Effector memory CD8-positive, alpha-beta T cell (primary cell): ENCODE data around the gene RHO.

ENCODE experiments used
- ATAC-seq: fragments of 150-1000 bp; cut with Tn5 transposase; replicated peaks from 2 replicates; pipeline ENCODE4 v1.10.0; 2021; ENCODE audit warnings: mild to moderate bottlenecking, moderate library complexity
- DNase-seq, 3 experiments: peaks; one replicate each; pipeline ENCODE4 v3.0.0; 2021
- H3K27ac Mint-ChIP-seq, 2 donors: one replicate each; pipeline ENCODE4 v1.8.0; 2022; ENCODE audit warnings: mild to moderate bottlenecking in 2 of 2, mixed read lengths in 2 of 2, moderate library complexity in 2 of 2
- H3K27me3 Mint-ChIP-seq, 2 donors: one replicate each; pipeline ENCODE4 v1.8.0; 2022; ENCODE audit warnings: mixed read lengths in 2 of 2
- H3K36me3 Mint-ChIP-seq: one replicate; pipeline ENCODE4 v1.8.0; 2022; ENCODE audit warnings: mild to moderate bottlenecking, moderate library complexity, mixed read lengths; ENCODE audit not compliant: insufficient read depth
- H3K4me1 Mint-ChIP-seq, 2 donors: one replicate each; pipeline ENCODE4 v1.8.0; 2022; ENCODE audit warnings: low read depth in 2 of 2, mixed read lengths in 2 of 2
- H3K4me3 Mint-ChIP-seq, 2 donors: one replicate each; pipeline ENCODE4 v1.8.0; 2022; ENCODE audit warnings: mild to moderate bottlenecking in 2 of 2, mixed read lengths in 2 of 2, moderate library complexity in 2 of 2
- H3K9me3 Mint-ChIP-seq, 2 donors: one replicate each; pipeline ENCODE4 v1.8.0; 2022; ENCODE audit warnings: mixed read lengths in 2 of 2

The RHO gene

GRCh38 chr3:129558081-129558771, 29.8 kb downstream of the RHO start:
- peaks cover 26 to 32% of the 10 kb centered on the region in 2 donors for H3K4me1 Mint-ChIP-seq
- peaks cover 12% of the 10 kb centered on the region for H3K36me3 Mint-ChIP-seq
- no peaks in the 10 kb centered on the region for H3K27me3 Mint-ChIP-seq
- no peaks in the 10 kb centered on the region for H3K9me3 Mint-ChIP-seq
- DNase-seq (peak in 1 of 3 experiments; percentile 33), ATAC-seq (peak; percentile 87)
- peak overlapping the region; percentile 92 to 98 for H3K27ac Mint-ChIP-seq
- H3K4me3 Mint-ChIP-seq = peak overlapping the region; percentile 68 to 76

- peak; percentile 34 for ATAC-seq
- peak overlapping the region; percentile 92 to 98 for H3K27ac Mint-ChIP-seq
- no peaks in the 10 kb centered on the region for H3K9me3 Mint-ChIP-seq
Measured at GRCh38 chr3:129558772-129559564, 30.5 kb downstream of the RHO start.

DNA sequence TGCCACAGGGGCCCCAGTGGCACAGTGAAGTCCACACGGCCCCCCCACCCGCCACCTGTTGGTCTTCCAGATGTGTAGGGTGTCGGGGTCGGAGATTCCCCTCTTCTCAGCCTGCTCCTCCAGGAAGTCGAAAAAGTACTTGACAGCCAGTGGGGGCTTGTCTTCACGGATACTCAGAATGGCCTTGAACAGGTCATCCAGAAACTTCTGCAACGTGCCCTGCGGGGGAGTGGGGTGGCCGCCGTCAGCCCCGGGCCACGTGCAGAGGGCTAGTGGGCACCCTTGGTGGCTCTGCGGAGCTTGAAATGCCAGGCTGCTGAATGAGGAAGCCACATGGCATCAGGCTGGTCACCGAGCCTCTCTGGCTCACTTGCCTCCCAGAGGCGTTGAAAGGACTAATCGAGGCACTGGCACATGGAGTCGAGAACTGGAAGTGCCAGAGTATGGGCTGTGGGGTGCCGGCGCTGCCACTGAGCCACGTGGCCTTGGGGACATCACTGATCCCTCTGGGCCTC, 31.2 kb downstream of the RHO start:
- Mint-ChIP-seq H3K4me1 (peaks cover 18 to 26% of the 10 kb centered on the region in 2 donors), H3K27me3 (no peaks in the 10 kb centered on the region), H3K36me3 (peaks cover 17% of the 10 kb centered on the region), H3K27ac (peak overlapping the region in 1 of 2 donors; percentile 98), H3K9me3 (no peaks in the 10 kb centered on the region), H3K4me3 (no peak overlapping the region)
- DNase-seq (no peak), ATAC-seq (no peak)

More at GRCh38 chr3:129558772-129559564, 30.5 kb downstream of the RHO start:
- H3K36me3 Mint-ChIP-seq = peaks cover 17% of the 10 kb centered on the region
- H3K4me1 Mint-ChIP-seq = peaks cover 24 to 30% of the 10 kb centered on the region in 2 donors
- no peaks in the 10 kb centered on the region for H3K27me3 Mint-ChIP-seq
- peak overlapping the region; percentile 68 to 76 for H3K4me3 Mint-ChIP-seq
- no peak for DNase-seq

- Mint-ChIP-seq H3K9me3 (no peaks in the 10 kb centered on the region), H3K4me3 (no peak overlapping the region), H3K4me1 (peaks cover 18 to 24% of the 10 kb centered on the region in 2 donors), H3K27me3 (no peaks in the 10 kb centered on the region), H3K27ac (peak overlapping the region; percentile 83 to 98), H3K36me3 (peaks cover 17% of the 10 kb centered on the region)
- ATAC-seq = no peak
- DNase-seq = no peak
Measured at GRCh38 chr3:129560269-129560787, 31.9 kb downstream of the RHO start.

GRCh38 chr3:129560911-129561594, 32.6 kb downstream of the RHO start:
- Mint-ChIP-seq H3K27me3 (no peaks in the 10 kb centered on the region), H3K4me1 (peaks cover 21 to 24% of the 10 kb centered on the region in 2 donors), H3K4me3 (no peak overlapping the region), H3K9me3 (no peaks in the 10 kb centered on the region), H3K36me3 (peaks cover 20% of the 10 kb centered on the region), H3K27ac (peak overlapping the region in 1 of 2 donors; percentile 83)
- DNase-seq (no peak), ATAC-seq (no peak)

- DNase-seq (no peak), ATAC-seq (no peak)
- Mint-ChIP-seq H3K27ac (no peak overlapping the region), H3K36me3 (peaks cover 24% of the 10 kb centered on the region), H3K4me3 (no peak overlapping the region), H3K27me3 (no peaks in the 10 kb centered on the region), H3K9me3 (no peaks in the 10 kb centered on the region), H3K4me1 (peaks cover 28 to 31% of the 10 kb centered on the region in 2 donors)
Measured at GRCh38 chr3:129561619-129562248, 33.3 kb downstream of the RHO start.

DNA sequence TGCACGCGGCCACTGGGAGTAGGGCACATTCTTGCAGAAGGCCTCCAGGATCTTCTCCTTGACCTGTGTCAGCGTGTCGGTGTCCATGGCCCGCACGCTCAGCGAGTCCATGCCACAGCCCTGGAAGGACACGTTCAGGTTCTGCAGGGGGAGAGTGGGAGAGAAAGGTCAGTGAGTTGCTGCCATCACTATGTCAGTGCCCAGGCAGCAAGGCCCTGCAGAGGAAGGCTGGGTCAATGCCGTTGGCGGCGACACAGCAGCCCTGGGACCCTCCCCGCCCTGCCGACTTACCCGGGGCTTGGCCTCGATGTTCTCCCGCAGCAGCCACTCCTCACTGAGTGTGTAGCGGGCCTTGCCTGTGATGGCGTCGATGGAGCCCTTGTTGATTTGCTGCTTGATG, 34.4 kb downstream of the RHO start:
- Mint-ChIP-seq H3K4me1 (peaks cover 32 to 33% of the 10 kb centered on the region in 2 donors), H3K4me3 (no peak overlapping the region), H3K27ac (peak overlapping the region; percentile 38 to 90), H3K27me3 (no peaks in the 10 kb centered on the region), H3K9me3 (no peaks in the 10 kb centered on the region), H3K36me3 (peaks cover 21% of the 10 kb centered on the region)
- ATAC-seq (no peak), DNase-seq (no peak)

DNA sequence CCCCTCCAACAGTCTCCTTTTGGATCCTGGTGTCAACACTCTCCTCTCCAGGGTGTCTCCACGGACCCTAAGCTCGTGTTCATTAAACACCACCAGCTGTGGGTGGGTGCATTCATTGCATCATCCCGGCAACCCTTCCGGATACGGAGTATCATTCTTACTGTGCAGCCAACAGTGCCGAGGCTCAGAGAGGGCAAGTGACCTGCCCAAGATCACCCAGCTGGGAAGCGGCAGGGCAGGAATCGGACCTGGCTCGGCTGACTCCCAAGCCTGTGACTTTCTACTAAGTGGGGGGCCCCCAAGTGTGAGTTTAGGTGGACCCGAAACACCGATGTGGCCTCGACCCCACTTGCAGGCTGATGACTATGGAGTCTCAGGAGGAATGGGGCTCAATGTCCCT, 34.9 kb downstream of the RHO start:
- DNase-seq (no peak), ATAC-seq (no peak)
- Mint-ChIP-seq H3K36me3 (peaks cover 22% of the 10 kb centered on the region), H3K27ac (peak overlapping the region; percentile 38 to 90), H3K9me3 (no peaks in the 10 kb centered on the region), H3K4me1 (peaks cover 29 to 32% of the 10 kb centered on the region in 2 donors), H3K4me3 (no peak overlapping the region), H3K27me3 (no peaks in the 10 kb centered on the region)

DNA sequence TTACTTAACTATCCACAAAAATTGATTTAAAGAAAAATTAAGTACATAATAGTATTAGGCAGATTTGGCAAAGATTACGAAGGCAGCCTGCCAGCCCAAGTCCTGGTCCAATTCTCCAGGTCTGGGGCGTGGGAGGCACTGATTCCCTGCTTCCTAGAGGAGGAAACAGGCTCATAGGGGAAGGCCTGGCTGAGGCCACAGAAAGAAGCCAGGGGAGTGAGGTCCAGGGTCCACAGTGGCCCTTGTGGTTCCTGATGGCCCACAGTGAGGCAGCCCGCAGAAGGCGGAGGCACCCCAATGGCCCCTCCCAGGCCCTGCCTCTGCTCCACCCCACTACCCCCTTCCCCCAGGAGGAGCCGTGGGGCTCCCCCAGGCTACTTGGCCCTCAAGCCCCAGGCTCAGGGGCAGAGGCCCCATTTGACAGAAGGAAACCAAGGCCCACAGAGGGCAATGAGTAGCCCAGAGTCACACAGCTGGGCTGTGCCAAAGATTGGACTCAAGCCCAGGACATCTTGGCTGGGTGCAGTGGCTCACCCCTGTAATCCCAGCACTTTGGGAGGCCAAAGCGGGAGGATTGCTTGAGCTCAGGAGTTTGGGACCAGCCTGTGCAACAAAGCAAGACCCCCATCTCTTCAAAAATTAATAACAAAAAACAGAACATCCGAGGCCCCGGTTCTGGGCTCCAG, 35.6 kb downstream of the RHO start:
- Mint-ChIP-seq H3K27me3 (no peaks in the 10 kb centered on the region), H3K4me1 (peaks cover 31 to 35% of the 10 kb centered on the region in 2 donors), H3K36me3 (peaks cover 24% of the 10 kb centered on the region), H3K4me3 (no peak overlapping the region), H3K27ac (peak overlapping the region in 1 of 2 donors; percentile 90), H3K9me3 (no peaks in the 10 kb centered on the region)
- ATAC-seq (no peak), DNase-seq (no peak)

- ATAC-seq (no peak), DNase-seq (no peak)
- peaks cover 40 to 46% of the 10 kb centered on the region in 2 donors for H3K4me1 Mint-ChIP-seq
- peak overlapping the region; percentile 35 to 90 for H3K27ac Mint-ChIP-seq
- no peaks in the 10 kb centered on the region for H3K27me3 Mint-ChIP-seq
- no peak overlapping the region for H3K4me3 Mint-ChIP-seq
- H3K36me3 Mint-ChIP-seq = peaks cover 29% of the 10 kb centered on the region
- H3K9me3 Mint-ChIP-seq = no peaks in the 10 kb centered on the region
Measured at GRCh38 chr3:129564981-129565644, 36.7 kb downstream of the RHO start.

DNA sequence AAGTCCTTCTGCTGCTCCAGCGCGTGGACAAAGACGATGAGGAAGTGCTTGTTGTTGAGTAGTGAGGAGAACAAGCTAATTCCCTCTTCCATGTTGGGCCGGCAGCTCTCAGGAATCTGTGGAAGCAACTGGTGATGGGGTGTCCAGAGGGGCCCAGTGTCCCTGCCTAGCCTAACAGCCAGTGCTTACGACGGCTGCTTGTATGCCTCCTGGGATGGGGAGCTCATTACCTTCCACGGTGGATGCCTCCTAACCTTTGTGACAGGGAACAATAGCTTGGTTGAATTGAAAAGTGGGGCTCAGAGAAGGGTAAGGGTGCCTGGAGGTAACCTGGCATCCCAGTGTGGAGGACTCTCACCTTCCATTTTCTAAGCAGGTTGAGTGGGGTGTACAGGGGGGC, 37.5 kb downstream of the RHO start:
- no peak for ATAC-seq
- Mint-ChIP-seq H3K9me3 (no peaks in the 10 kb centered on the region), H3K27me3 (no peaks in the 10 kb centered on the region), H3K36me3 (peaks cover 36% of the 10 kb centered on the region), H3K27ac (peak overlapping the region; percentile 79 to 90), H3K4me1 (peaks cover 36 to 42% of the 10 kb centered on the region in 2 donors), H3K4me3 (no peak overlapping the region)
- DNase-seq = no peak

GRCh38 chr3:129567176-129567705, 38.8 kb downstream of the RHO start:
- no peak for DNase-seq
- Mint-ChIP-seq H3K36me3 (peaks cover 42% of the 10 kb centered on the region), H3K27ac (peak overlapping the region; percentile 79 to 90), H3K4me1 (peaks cover 41 to 42% of the 10 kb centered on the region in 2 donors), H3K4me3 (peak overlapping the region; percentile 46), H3K9me3 (no peaks in the 10 kb centered on the region), H3K27me3 (no peaks in the 10 kb centered on the region)
- no peak for ATAC-seq
